Activated naive CD8-positive, alpha-beta T cell treated with anti-CD3 and anti-CD28 coated beads, Interleukin-2, amount 10 ng/mL, durations not matched to agents 7 days and 5 days (primary cell): ENCODE results near the gene VPS52. TPM values are rescaled to one million over a fixed set of nuclear protein-coding genes. Genes with fewer than 3 reads are reported as not detected.

ENCODE experiments used
- ATAC-seq: fragments of 150-1000 bp; cut with Tn5 transposase; one replicate; pipeline ENCODE4 v1.10.0; 2021; ENCODE audit warnings: low read depth, moderate library complexity
- POLR2A ChIA-PET: fragments of 350-600 bp; sonication (Branson Sonifier 250); formaldehyde crosslinking; loops from one replicate; lab custom pipeline; 2021; ENCODE audit warnings: antibody characterized with exemption; lab: Charles Lee
- DNase-seq: peaks from one replicate; pipeline ENCODE4 v3.0.0; 2021
- H3K27ac Mint-ChIP-seq: one replicate; pipeline ENCODE4 v1.8.0; 2022; ENCODE audit warnings: mild to moderate bottlenecking, mixed read lengths
- H3K27me3 Mint-ChIP-seq: one replicate; pipeline ENCODE4 v1.8.0; 2022; ENCODE audit warnings: mild to moderate bottlenecking, moderate library complexity, mixed read lengths
- H3K36me3 Mint-ChIP-seq: one replicate; pipeline ENCODE4 v1.8.0; 2021; ENCODE audit warnings: mild to moderate bottlenecking, mixed read lengths
- H3K4me1 Mint-ChIP-seq: one replicate; pipeline ENCODE4 v1.8.0; 2021; ENCODE audit warnings: mixed read lengths
- H3K4me3 Mint-ChIP-seq: one replicate; pipeline ENCODE4 v1.8.0; 2022; ENCODE audit warnings: mild to moderate bottlenecking, moderate library complexity, mixed read lengths
- H3K9me3 Mint-ChIP-seq: one replicate; pipeline ENCODE4 v1.8.0; 2021; ENCODE audit warnings: mixed read lengths
- total RNA-seq, 2 experiments: library from RNA; stranded (reverse); gene quantifications; one replicate each; pipeline ENCODE4 v1.2.3, GENCODE V29; 2021

VPS52 gene
- total RNA-seq, 2 experiments from 2014 or later = 72.3 to 76.0 TPM

DNA sequence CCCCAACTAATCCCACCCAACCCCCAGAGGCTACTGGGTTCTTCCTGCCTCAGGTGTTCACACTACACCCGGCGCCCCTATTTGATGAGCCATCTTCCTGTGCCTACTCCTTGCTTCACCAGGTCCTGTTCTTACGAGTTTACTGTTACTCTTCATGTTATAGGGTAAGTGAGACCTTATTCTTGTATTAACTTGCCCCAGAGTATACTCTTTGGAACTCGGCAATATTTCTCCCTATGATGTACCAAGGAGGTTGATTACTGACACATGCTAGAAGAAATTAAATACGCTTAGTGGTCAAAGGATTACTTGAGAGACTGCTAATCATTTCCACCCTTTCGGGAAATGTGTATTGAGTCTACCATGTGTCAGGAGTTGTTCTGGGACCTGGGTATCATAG, 54.4 kb downstream of the VPS52 start:
- Mint-ChIP-seq H3K9me3 (no peaks in the 10 kb centered on the region), H3K27me3 (peaks cover 27% of the 10 kb centered on the region), H3K27ac (no peak overlapping the region), H3K4me1 (peaks cover 28% of the 10 kb centered on the region), H3K36me3 (peaks cover 2% of the 10 kb centered on the region), H3K4me3 (no peak overlapping the region)
- POLR2A ChIA-PET = no interaction called here
- DNase-seq (no peak), ATAC-seq (no peak)

DNA sequence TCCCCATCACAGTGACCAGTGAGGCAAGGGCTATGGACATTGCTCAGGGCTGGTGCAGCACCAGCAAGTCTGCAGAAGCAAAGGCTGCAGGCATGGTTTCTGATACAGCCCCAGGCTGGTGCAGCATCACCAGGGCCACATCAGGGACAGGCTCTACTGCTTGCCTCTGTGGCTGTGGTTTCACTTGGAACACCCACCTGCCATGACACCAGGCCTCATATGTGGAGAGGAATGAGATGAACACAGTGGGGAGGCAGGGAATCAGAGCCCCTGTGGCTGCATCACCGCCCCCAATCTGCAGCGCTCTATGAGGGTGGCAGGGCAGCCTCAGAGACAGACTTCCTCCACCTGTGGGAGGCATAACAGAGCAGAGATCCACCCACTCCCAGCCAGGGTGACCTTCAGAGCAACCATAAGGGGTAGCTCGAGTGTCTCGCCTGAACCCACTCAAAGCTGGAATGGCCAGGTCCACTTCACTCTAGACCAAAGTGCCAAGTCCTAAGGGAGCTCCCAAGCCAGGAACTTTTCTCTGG, 55.5 kb downstream of the VPS52 start:
- Mint-ChIP-seq H3K9me3 (no peaks in the 10 kb centered on the region), H3K27me3 (peaks cover 19% of the 10 kb centered on the region), H3K4me3 (no peak overlapping the region), H3K36me3 (peaks cover 2% of the 10 kb centered on the region), H3K4me1 (peaks cover 28% of the 10 kb centered on the region), H3K27ac (no peak overlapping the region)
- ATAC-seq (peak; percentile 38), DNase-seq (no peak)
- POLR2A ChIA-PET = interaction anchor here (0.8 kb wide), 1 partner anchor 8 kb away, joined by 3 read pairs; the partner anchor contains the start of gene RING1

GRCh38 chr6:33215271-33216116, 56.2 kb downstream of the VPS52 start:
- Mint-ChIP-seq H3K27me3 (peaks cover 16% of the 10 kb centered on the region), H3K4me1 (peaks cover 28% of the 10 kb centered on the region), H3K9me3 (no peaks in the 10 kb centered on the region), H3K27ac (peak overlapping the region; percentile 39), H3K36me3 (peaks cover 4% of the 10 kb centered on the region), H3K4me3 (peak overlapping the region; percentile 30)
- DNase-seq = no peak
- POLR2A ChIA-PET = no interaction called here
- ATAC-seq = peak; percentile 27

DNA sequence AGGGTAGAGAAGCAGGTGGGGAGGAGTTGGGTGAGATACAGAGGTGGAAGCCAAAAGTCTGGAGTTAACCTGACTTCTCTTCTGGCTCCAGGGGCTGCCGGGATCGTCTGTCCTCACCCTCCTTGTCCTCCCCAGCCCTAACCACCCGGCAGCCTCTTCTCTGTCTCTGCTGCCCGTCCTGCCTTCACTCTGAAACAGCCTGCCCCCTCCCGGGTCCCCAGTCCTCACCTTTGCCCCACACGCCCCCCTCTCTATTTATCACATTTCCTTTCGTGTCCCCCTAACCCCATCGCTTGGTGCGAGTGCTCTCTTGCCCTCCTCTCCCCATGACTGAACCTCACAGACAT, 57.7 kb downstream of the VPS52 start:
- POLR2A ChIA-PET = no interaction called here
- peaks cover 16% of the 10 kb centered on the region for H3K27me3 Mint-ChIP-seq
- ATAC-seq (no peak), DNase-seq (no peak)
- no peaks in the 10 kb centered on the region for H3K9me3 Mint-ChIP-seq
- H3K27ac Mint-ChIP-seq = peak overlapping the region; percentile 18
- H3K36me3 Mint-ChIP-seq = peaks cover 10% of the 10 kb centered on the region
- H3K4me3 Mint-ChIP-seq = peak overlapping the region; percentile 81
- peaks cover 34% of the 10 kb centered on the region for H3K4me1 Mint-ChIP-seq

DNA sequence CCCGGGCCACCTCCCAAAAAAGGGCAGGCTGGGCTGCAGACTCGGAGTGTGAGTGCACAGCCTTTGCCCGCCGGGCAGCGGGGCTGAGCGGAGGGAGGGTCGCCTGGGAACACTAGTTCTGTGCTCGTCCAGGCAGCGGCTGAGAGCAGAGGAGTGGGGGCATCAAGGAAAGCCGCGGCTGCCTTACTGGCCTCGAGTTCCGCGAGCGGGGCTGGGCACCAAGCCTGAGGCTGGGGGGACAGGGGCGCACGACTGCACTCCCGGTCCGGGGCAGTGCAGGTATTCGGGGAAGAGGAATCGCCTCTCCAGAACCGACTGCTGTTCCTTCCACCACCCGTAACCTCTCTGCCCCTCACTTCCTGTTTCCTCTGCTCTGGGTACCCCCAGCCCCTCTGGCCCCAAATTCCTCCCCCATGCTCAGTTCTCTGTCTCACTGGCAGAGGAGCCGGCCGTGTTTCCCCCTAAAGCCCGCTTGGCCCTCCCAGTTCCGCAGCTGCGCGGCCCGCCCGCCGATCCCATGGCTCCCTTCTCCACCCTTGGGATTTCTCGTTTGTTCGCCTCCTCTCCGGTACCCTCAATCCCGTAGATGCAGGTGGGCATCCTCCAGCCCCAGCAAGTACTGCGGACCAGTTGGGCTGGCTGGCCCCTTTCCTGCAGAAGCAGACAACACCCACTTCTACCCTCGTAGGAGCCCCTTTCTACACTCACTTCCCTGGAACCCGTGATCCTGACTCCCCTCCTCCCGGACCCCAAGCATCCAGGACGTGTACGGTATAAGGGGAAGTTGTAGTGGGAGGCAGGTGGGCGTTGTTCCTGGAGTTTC, 58.3 kb downstream of the VPS52 start:
- Mint-ChIP-seq H3K4me3 (peak overlapping the region; percentile 81), H3K9me3 (no peaks in the 10 kb centered on the region), H3K27ac (peak overlapping the region; percentile 18), H3K27me3 (peaks cover 16% of the 10 kb centered on the region), H3K4me1 (peaks cover 36% of the 10 kb centered on the region), H3K36me3 (peaks cover 10% of the 10 kb centered on the region)
- POLR2A ChIA-PET = no interaction called here
- DNase-seq (no peak), ATAC-seq (peak; percentile 12)

GRCh38 chr6:33212857-33213165, 58.9 kb downstream of the VPS52 start:
- Mint-ChIP-seq H3K36me3 (peaks cover 10% of the 10 kb centered on the region), H3K27ac (no peak overlapping the region), H3K27me3 (peaks cover 16% of the 10 kb centered on the region), H3K4me3 (peak overlapping the region; percentile 81), H3K4me1 (peaks cover 36% of the 10 kb centered on the region), H3K9me3 (no peaks in the 10 kb centered on the region)
- ATAC-seq (no peak), DNase-seq (no peak)
- POLR2A ChIA-PET = no interaction called here

DNA sequence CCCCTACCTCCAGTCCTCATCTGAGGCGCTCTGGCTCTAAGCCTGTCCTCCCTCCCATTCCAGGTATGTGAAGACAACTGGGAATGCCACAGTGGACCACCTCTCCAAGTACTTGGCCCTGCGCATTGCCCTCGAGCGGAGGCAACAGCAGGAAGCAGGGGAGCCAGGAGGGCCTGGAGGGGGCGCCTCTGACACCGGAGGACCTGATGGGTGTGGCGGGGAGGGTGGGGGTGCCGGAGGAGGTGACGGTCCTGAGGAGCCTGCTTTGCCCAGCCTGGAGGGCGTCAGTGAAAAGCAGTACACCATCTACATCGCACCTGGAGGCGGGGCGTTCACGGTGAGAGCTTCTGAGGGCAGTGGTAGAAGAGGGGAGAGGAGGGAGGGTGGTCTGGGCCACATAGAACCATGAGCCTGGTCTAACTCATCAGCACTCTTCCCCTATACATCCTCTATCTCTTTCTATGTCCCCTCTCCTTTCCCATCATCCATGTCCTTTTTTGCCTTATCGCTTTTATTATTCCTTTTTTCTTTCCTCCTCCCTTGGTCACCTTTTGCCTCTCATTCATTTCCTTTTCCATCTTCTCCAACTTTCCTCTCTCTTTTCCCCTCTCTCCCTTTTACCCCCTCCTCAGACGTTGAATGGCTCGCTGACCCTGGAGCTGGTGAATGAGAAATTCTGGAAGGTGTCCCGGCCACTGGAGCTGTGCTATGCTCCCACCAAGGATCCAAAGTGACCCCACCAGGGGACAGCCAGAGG, 59.8 kb downstream of the VPS52 start:
- H3K4me1 Mint-ChIP-seq = peaks cover 38% of the 10 kb centered on the region
- no peak overlapping the region for H3K4me3 Mint-ChIP-seq
- POLR2A ChIA-PET = no interaction called here
- H3K36me3 Mint-ChIP-seq = peaks cover 10% of the 10 kb centered on the region
- DNase-seq (no peak), ATAC-seq (no peak)
- H3K27me3 Mint-ChIP-seq = peaks cover 16% of the 10 kb centered on the region
- no peak overlapping the region for H3K27ac Mint-ChIP-seq
- no peaks in the 10 kb centered on the region for H3K9me3 Mint-ChIP-seq

DNA sequence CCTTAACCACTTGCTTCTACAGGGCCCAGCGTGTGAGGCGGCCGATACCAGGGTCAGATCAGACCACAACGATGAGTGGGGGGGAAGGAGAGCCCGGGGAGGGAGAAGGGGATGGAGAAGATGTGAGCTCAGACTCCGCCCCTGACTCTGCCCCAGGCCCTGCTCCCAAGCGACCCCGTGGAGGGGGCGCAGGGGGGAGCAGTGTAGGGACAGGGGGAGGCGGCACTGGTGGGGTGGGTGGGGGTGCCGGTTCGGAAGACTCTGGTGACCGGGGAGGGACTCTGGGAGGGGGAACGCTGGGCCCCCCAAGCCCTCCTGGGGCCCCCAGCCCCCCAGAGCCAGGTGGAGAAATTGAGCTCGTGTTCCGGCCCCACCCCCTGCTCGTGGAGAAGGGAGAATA, 60.5 kb downstream of the VPS52 start:
- Mint-ChIP-seq H3K4me1 (peaks cover 39% of the 10 kb centered on the region), H3K27me3 (peaks cover 16% of the 10 kb centered on the region), H3K36me3 (peaks cover 10% of the 10 kb centered on the region), H3K9me3 (no peaks in the 10 kb centered on the region), H3K27ac (no peak overlapping the region), H3K4me3 (no peak overlapping the region)
- ATAC-seq = no peak
- POLR2A ChIA-PET = no interaction called here
- DNase-seq = no peak

DNA sequence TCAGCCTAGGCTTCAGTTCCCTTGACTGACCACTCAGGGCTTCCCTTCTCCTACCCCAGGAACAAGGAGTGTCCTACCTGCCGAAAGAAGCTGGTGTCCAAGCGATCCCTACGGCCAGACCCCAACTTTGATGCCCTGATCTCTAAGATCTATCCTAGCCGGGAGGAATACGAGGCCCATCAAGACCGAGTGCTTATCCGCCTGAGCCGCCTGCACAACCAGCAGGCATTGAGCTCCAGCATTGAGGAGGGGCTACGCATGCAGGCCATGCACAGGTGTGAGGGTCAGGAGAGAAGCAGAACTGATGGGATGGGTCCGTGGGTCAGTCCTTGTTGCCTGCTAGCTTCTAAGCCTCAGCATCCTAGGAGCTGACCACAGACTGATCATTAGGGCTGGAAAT, 61.8 kb downstream of the VPS52 start:
- Mint-ChIP-seq H3K4me1 (peaks cover 45% of the 10 kb centered on the region), H3K9me3 (no peaks in the 10 kb centered on the region), H3K4me3 (no peak overlapping the region), H3K36me3 (peaks cover 10% of the 10 kb centered on the region), H3K27ac (no peak overlapping the region), H3K27me3 (peaks cover 16% of the 10 kb centered on the region)
- DNase-seq (no peak), ATAC-seq (no peak)
- POLR2A ChIA-PET = no interaction called here

DNA sequence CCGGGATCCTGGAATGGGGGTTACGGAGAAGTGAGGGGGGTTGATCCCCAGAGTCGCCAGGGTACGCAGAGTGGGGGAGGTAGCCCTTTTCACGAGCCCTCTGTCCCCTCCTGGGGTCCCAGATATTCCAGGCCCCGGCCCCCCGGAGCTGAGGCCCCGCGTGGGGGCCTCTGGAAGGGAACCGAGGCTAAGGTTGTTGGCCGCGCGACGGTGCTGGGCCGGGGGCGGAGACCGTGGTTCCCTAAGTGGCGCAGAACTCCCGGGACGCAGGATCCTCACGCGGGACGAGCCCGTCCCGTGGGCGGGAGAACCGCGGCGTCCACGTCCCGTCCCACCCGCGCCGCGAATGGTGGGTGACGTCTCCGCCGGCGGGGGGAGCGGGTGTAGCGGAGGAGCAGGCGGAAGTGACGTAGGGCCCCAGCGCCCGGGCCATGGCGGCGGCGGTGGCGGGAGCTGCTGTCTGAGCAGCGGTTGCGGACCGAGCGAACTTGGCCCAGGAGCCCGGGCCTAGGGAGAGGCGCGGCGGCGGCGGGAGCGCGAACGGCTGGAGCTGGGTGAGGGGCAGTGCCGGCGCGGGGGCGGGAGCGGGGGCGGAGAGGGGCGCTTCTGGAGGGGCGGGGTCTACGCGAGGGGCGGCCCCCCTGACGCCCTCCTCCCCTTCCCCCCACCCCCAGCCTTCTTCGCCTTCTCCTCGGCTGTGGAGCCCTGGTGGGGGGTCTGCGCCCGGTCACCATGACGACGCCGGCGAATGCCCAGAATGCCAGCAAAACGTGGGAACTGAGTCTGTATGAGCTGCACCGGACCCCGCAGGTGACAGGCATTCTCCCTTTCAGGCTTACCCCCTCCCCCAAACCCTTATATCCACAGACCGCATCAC, 63.3 kb downstream of the VPS52 start, which contains the start of gene RING1:
TSS of gene RING1 (plus strand) at position 410 of the 877 bp plus-strand sequence. CDS start at position 733, 323 bp downstream.
- ATAC-seq (peak; percentile 53), DNase-seq (peak; percentile 92)
- peaks cover 11% of the 10 kb centered on the region for H3K36me3 Mint-ChIP-seq
- H3K4me3 Mint-ChIP-seq = peak within 1 kb of the TSS; percentile 91
- H3K27ac Mint-ChIP-seq = peak within 1 kb of the TSS; percentile 94
- POLR2A ChIA-PET = interaction anchor here (0.6 to 2.5 kb wide), 22 partner anchors 8 to 236 kb away, joined by 3 to 26 read pairs (median 4); partner anchors contain the start of genes B3GALT4, HLA-DPA1, RPS18 and VPS52
- no peaks in the 10 kb centered on the region for H3K9me3 Mint-ChIP-seq
- H3K4me1 Mint-ChIP-seq = peaks cover 39% of the 10 kb centered on the region
- peaks cover 8% of the 10 kb centered on the region for H3K27me3 Mint-ChIP-seq

GRCh38 chr6:33207552-33208090, 64.1 kb downstream of the VPS52 start:
- no peak for DNase-seq
- no peak for ATAC-seq
- Mint-ChIP-seq H3K27me3 (peaks cover 2% of the 10 kb centered on the region), H3K4me1 (peaks cover 34% of the 10 kb centered on the region), H3K4me3 (peak overlapping the region; percentile 91), H3K9me3 (no peaks in the 10 kb centered on the region), H3K36me3 (peaks cover 17% of the 10 kb centered on the region), H3K27ac (peak overlapping the region; percentile 90)
- POLR2A ChIA-PET = interaction anchor here (0.9 to 2.5 kb wide), 15 partner anchors 8 to 236 kb away, joined by 3 to 26 read pairs (median 4); partner anchors contain the start of gene HLA-DPA1
